ENCODE results near the gene PIBF1.

- no peak for TF ChIP-seq POLR2A (IDR thresholded peaks at IDR 0.05)
- TF ChIP-seq CTCF (IDR thresholded peaks at IDR 0.05): no peak
Observed at GRCh38 chr13:72754111-72754510, 27.8 kb upstream of the PIBF1 start.

Measured in heart left ventricle (tissue), 13 donors.